Measurements from ENCODE around the gene POP4. TPM values are rescaled to one million over a fixed set of nuclear protein-coding genes. Genes with fewer than 3 reads are reported as not detected.

Gene POP4
- total RNA-seq, 1 experiment from 2014 or later = 116 TPM

- Histone ChIP-seq H3K4me3 (ENCODE audit: low read depth in 2 of 2, low read length in 2 of 2) (no peak overlapping the region), H3K27me3 (ENCODE audit: control insufficient read depth, insufficient read depth, low read length) (no peaks in the 10 kb centered on the region), H3K27ac (ENCODE audit: low read length) (no peak overlapping the region), H3K9me3 (ENCODE audit: control insufficient read depth, insufficient read depth, low read depth, low read length) (no peaks in the 10 kb centered on the region), H3K36me3 (ENCODE audit: control insufficient read depth, insufficient read depth, low read length) (peaks cover 7% of the 10 kb centered on the region; the same call in 1 of the 2 replicates), H3K4me1 (ENCODE audit: control insufficient read depth, insufficient read depth, low read length) (peaks cover 11% of the 10 kb centered on the region)
- ChIA-PET CTCF (interaction anchor here (1.1 to 2.6 kb wide), 5 partner anchors 9 to 107 kb away, joined by 3 to 14 read pairs (median 4); partner anchors contain the start of gene PLEKHF1), POLR2A (no interaction called here)
- BruUV-seq (replicated peaks) = no TSS peak
- DNase-seq (ENCODE audit: low read depth, low spot score) = no peak
- TF ChIP-seq SIN3A (IDR thresholded peaks at IDR 0.05; ENCODE audit: borderline replicate concordance, insufficient read depth, low read depth, low read length) (no peak), CTCF (IDR thresholded peaks at IDR 0.05) (no peak), POLR2AphosphoS5 (IDR thresholded peaks at IDR 0.05; ENCODE audit: low read depth, low read length) (no peak), TCF7L2 (IDR thresholded peaks at IDR 0.05; ENCODE audit: low read depth, low read length) (no peak)
- TF ChIP-seq, protein P1, sequence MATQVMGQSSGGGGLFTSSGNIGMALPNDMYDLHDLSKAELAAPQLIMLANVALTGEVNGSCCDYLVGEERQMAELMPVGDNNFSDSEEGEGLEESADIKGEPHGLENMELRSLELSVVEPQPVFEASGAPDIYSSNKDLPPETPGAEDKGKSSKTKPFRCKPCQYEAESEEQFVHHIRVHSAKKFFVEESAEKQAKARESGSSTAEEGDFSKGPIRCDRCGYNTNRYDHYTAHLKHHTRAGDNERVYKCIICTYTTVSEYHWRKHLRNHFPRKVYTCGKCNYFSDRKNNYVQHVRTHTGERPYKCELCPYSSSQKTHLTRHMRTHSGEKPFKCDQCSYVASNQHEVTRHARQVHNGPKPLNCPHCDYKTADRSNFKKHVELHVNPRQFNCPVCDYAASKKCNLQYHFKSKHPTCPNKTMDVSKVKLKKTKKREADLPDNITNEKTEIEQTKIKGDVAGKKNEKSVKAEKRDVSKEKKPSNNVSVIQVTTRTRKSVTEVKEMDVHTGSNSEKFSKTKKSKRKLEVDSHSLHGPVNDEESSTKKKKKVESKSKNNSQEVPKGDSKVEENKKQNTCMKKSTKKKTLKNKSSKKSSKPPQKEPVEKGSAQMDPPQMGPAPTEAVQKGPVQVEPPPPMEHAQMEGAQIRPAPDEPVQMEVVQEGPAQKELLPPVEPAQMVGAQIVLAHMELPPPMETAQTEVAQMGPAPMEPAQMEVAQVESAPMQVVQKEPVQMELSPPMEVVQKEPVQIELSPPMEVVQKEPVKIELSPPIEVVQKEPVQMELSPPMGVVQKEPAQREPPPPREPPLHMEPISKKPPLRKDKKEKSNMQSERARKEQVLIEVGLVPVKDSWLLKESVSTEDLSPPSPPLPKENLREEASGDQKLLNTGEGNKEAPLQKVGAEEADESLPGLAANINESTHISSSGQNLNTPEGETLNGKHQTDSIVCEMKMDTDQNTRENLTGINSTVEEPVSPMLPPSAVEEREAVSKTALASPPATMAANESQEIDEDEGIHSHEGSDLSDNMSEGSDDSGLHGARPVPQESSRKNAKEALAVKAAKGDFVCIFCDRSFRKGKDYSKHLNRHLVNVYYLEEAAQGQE (IDR thresholded peaks at IDR 0.05; ENCODE audit: insufficient read depth in 1 of 2, low read depth in 2 of 2, low read length in 1 of 2) = no peak
- ATAC-seq = no peak
- in situ Hi-C loops (cut with HindIII; ENCODE audit: low pct_unique_long_range_greater_than_20kb, low sequenced_read_pairs) = no loop called here
- intact Hi-C loops (cut with micrococcal nuclease; ENCODE audit: unreplicated experiment) = loop anchor here (1.0 to 2.0 kb wide), 3 partner anchors 59 to 107 kb away; no protein-coding TSS in a partner anchor
These were observed 3.6 kb downstream of the POP4 start for GRCh38 chr19:29609636-29610035.

DNA sequence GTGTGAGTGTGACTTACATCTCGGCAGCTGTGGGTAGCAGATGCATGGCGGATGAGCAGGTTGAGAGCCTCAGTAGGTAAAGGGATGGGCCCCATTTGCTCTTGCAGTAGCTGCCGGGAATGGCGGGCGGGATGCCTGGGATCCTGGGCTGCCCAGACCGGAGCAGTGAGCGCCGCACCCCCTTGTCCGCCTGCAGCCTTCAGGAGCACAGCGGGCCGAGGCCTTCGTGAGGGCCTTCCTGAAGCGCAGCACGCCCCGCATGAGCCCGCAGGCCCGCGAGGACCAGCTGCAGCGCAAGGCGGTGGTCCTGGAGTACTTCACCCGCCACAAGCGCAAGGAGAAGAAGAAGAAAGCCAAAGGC lies 4.1 kb downstream of the POP4 start:
- peaks cover 8% of the 10 kb centered on the region for H3K4me1 ChIP-seq (ENCODE audit: control insufficient read depth, insufficient read depth, low read length)
- H3K36me3 ChIP-seq (ENCODE audit: control insufficient read depth, insufficient read depth, low read length) = peaks cover 7% of the 10 kb centered on the region; the same call in 1 of the 2 replicates
- in situ Hi-C loops (cut with HindIII; ENCODE audit: low pct_unique_long_range_greater_than_20kb, low sequenced_read_pairs) = no loop called here
- ChIA-PET CTCF (interaction anchor here (0.6 to 2.6 kb wide), 11 partner anchors 10 to 397 kb away, joined by 3 to 14 read pairs (median 4); partner anchors contain the start of gene PLEKHF1), POLR2A (interaction anchor here (0.6 kb wide), 1 partner anchor 73 kb away, joined by 5 read pairs; no protein-coding TSS in a partner anchor)
- H3K9me3 ChIP-seq (ENCODE audit: control insufficient read depth, insufficient read depth, low read depth, low read length) = no peaks in the 10 kb centered on the region
- no peak overlapping the region for H3K4me3 ChIP-seq (ENCODE audit: low read depth in 2 of 2, low read length in 2 of 2)
- no TSS peak for BruUV-seq (replicated peaks)
- H3K27me3 ChIP-seq (ENCODE audit: control insufficient read depth, insufficient read depth, low read length) = no peaks in the 10 kb centered on the region
- ATAC-seq (peak; percentile 1; the same call in 1 of the 2 replicates), DNase-seq (ENCODE audit: low read depth, low spot score) (no peak)
- no peak overlapping the region for H3K27ac ChIP-seq (ENCODE audit: low read length)
- intact Hi-C loops (cut with micrococcal nuclease; ENCODE audit: unreplicated experiment) = loop anchor here (1.0 to 2.0 kb wide), 3 partner anchors 59 to 106 kb away; no protein-coding TSS in a partner anchor
- no peak for TF ChIP-seq TCF7L2 (IDR thresholded peaks at IDR 0.05; ENCODE audit: low read depth, low read length)

Data from Panc1 (cell line).